Activated effector memory CD4-positive, alpha-beta T cell treated with anti-CD3 and anti-CD28 coated beads, Interleukin-2, amount 50 U/mL, for 16 hours (primary cell): Measurements from ENCODE around the gene KRTAP5-8.
"Not testable (repeated sequence)": the region's sequence is repeated elsewhere in the genome, so short reads cannot be mapped to it uniquely, and the experiment has no call there.

Experiments
- DNase-seq: peaks from one replicate; pipeline ENCODE4 v3.0.0-alpha.2; 2020

KRTAP5-8 gene

DNA sequence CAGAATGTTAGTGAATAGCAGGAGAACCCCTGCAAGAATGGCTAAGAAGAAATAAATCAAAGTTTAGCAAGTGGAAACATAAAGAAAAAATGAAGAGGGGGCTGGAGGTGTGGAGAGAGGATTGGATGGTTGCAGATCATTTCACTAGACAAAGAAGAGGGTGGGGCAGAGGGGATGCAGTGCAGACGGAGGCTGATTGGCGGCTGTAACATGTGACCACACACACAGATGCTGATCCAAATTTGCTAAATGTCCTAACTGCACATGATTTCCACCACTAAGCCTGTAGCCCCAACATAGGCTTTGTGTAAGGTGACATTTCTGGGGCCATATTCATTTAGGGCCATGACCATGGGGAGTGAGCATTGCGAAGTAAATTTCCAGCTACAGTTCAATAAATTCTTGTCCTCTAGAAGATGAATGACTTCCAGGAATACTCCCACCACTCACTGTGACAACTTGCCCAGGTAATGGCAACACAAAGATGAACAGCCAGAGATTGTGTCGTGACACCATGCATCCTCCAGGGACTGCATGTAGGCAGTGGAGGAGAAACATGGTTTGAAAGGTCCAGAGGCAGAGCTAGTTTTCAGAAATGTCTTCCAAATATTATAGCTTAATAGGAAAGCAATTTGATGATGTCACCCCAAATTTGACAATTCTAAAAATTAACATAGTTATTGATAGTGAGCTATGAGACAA is 38.0 kb downstream of the KRTAP5-8 start:
- no peak for DNase-seq

DNA sequence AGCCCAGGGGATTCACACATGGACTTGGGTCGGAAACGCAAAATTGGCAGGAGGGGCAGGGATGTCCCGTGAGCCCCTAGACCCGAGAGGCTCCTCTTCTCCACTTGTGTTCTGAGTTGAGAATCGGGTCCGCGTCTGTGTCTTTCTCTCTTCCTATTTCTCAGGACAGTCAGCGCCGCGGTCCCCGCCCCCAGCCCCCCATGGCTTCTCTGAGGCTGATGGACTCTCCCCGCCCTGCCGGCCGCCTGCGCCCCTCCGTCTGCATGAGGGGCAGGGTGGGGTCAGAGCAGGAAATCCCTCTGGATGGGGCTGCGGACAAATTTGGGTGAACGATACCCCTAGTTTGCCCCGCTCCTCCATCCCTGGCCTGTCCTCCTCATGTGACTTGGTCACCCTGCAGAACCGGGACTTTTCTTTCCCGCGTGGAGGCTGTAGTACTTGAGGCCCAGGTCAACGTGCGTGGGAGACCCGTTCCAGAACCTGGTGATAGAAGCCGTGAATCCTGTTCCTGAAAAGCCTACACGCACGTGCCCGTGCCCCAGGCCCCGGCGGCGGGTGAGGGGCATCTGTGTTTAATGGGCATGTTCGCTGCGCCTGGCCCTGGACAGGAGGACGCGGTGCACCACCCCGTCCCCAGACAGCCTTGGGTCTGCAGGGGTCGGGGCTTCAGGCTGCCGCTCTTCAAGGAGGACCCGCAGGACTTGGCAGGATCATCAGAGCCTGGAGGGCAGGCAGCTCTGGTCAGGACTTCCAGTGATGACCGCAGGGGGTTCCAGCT is 39.1 kb downstream of the KRTAP5-8 start:
- not testable (repeated sequence) for DNase-seq

DNA sequence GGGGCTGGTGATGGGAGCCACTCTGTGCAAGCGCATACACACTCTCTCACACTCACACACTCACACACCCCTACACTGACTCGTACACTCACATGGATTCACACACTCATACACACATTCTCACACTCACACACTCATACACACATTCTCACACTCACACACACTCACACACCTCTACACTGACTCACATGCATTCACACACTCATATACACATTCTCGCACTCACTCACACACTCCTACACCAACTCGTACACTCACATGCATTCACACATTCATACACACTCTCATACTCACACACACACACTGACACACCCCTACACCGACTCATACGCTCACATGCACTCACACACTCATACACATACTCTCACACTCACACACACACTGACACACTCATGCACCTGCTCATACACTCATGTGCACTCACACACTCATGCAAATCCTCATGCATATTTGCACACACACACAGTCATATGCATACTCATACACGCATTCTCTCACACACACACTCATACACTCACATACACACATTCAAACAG is 39.7 kb downstream of the KRTAP5-8 start:
- DNase-seq = no peak

DNA sequence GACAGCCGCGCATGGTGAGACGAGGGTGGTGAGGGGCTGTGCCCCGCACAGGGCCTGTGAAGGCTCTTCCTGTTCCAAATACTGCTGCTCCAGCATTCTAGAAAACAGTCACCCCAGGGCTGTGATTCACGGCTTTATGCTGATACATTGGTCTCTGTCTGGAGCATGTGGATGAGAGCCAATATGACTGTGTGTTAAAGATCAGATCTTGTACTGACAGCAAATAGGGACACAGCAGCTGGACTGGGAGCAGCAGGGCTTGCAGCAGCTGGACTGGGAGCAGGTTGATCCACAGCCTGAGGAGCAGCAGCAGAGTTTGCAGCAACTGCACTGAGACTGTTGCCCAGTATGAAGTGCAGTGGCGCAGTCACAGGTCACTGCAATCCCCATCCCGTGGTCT is 41.7 kb downstream of the KRTAP5-8 start:
- DNase-seq = not testable (repeated sequence)

DNA sequence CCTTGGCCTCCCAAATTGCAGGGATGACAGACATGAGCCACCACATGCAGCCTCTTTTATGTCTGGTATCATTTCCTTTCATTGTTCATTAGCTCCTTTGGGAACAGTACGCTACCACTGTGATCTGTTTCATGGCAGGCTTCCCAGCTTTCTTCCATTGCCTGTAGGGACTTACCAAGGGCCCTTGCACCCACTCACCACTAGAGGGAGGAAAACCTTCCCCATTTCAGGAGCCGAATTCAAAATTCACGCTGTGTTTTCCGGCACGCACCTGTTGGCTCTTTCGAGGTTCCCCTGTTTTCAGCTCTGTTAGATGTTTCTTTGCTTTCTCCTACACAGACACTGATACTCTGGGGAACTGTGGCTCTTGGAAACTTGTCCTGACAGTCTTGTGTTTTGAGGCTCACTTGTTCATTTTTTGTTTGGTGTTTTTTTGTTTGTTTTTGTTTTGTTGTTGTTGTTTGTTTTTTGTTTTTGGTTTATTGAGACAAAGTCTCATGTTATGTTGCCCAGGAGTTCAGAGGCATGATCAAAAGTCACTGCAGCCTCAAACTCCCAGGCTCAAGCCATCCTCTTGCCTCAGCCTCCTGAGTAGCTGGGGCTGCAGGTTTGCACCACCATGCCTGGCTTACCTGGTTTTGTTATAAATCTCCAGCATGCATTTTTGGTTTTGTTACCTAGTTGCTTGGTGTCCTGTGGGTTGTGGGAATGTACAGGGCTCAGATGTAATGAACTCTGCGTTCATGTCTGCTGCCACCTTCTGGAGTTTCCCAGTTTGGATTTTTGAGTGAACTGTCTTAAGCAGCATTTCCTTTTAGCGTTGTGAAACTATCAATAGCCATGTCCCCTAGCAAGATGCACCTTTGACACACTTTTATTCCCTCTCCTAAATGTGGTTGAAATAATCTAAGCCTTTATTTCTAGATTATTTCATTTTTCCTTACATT is 42.5 kb downstream of the KRTAP5-8 start:
- DNase-seq = peak; percentile 69

DNA sequence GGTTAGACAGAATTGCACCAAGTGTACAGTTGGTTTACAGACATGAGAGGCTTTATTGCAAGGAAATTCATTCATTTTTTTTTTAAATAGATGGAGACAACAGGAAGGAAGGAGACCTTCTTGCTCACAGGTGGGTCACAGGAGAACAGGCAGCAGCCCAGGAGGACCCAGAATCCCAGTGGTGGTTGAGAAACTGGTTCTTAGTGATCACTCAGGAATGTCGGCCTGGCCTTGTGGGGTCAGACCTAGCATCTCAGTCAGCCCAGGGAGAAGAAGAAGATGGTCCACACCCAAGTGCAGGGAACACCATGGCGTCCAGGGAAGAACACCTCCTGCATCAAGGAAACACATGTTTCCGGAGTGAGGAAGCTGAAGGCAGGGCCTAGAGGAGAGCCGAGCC is 44.0 kb downstream of the KRTAP5-8 start:
- no peak for DNase-seq

DNA sequence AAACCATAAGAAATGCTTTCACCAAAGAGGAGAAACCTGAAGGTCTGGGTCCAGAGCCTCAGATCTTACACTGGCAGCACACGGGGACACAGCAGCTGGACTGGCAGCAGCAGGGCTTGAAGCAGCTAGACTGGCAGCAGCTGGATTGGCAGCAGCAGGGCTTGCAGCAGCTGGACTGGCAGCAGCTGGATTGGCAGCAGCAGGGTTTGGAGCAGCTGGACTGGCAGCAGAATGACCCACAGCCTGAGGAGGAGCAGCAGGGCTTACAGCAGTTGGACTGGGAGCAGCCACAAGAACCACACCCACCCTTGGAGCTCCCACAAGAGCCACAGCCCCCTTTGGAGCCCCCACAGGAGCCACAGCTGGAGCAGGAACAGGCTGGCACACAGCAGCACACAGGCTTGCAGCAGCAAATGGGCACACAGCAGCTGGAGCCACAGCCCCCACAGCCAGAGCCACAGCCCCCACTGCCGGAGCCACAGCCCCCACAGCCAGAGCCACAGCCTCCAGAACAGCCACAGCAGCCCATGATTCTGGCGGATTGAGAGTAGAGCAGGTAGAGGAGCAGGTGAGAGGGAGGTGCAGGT is 44.6 kb downstream of the KRTAP5-8 start, which contains the start of gene KRTAP5-11:
KRTAP5-11 (minus strand) TSS at position 567 of the 587 bp plus-strand sequence; CDS start at position 529, 38 bp downstream.
- no peak for DNase-seq

DNA sequence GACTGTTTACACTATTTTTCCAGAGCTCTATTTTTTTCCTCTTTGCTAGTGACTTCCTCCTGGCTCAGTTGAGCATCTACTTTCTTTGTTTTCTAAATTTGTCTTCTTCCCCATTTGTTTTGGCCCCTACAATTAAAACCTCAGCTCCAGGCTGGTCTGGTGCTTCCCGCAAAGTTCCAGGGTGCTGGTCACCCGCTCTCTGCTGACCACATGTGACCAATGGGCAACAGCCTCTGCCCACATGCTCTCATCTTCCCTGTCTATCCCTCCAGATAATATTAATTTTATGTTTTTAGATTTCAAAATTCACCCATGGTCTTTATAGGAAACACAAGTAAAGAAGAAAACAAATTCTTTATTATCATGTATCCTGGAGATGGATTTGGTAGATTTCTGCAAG is 45.1 kb downstream of the KRTAP5-8 start:
- not testable (repeated sequence) for DNase-seq

DNA sequence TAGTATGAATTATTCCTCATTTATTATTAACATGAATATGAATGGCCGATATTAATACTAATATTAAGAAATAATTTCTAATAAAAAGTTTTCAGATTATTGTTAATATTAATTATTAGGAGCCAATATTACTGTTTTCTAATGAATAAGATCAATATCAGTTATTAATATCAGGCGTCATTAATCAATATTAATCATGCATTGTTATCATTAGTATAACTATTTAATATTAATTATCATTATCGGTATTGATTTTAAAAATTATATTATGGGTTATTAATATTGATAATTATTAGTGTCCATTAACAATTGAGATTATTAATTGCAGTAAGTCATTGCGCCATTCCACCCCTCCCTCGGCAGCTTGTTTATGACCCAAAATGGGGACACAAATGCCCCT is 47.8 kb downstream of the KRTAP5-8 start:
- DNase-seq = not testable (repeated sequence)

DNA sequence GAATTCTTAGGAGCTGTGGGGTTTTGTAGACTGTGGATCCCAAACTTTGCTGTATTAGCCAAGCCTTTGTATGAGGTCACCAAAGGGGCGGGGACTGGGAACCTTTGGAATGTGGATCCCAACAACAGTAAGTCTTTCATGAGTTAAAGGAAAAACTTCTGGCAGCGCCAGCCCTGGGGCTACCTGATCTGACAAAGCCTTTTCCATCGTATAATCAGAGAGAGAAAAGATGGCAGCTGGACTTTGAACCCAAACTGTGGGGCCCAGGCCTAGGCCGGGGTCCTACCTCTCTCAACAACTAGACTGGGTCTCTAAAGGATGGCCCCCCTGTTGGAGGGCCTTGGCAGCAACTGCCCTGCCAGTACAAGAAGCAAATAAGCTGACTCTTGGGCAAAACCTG is 50.5 kb downstream of the KRTAP5-8 start:
- not testable (repeated sequence) for DNase-seq
